Cardiac muscle cell (in vitro differentiated cells and primary cell): Measurements from ENCODE around the gene HDLBP. TPM values are rescaled to one million over a fixed set of nuclear protein-coding genes. Genes with fewer than 3 reads are reported as not detected.

Source experiments
- DNase-seq, 2 donors: peaks; one replicate each; pipeline versions ENCODE4 v3.0.0 to v3.0.0-alpha.2; 2010 to 2017; ENCODE audit warnings: low read depth in 1 of 2, low spot score in 1 of 2
- H3K27ac ChIP-seq: fragments of 200-600 bp; sonication (generic); 2 replicates; pipeline ENCODE4 v1.5.1; 2016
- H3K27me3 ChIP-seq: fragments of 200-600 bp; sonication (generic); 2 replicates; pipeline ENCODE4 v1.6.0; 2016; ENCODE audit warnings: control low read depth
- H3K36me3 ChIP-seq: fragments of 200-600 bp; sonication (generic); 2 replicates; pipeline ENCODE4 v1.5.1; 2016; ENCODE audit warnings: control low read depth
- H3K4me1 ChIP-seq: fragments of 200-600 bp; sonication (generic); 2 replicates; pipeline ENCODE4 v1.8.1; 2017; ENCODE audit warnings: low read depth, mild to moderate bottlenecking, mixed run types
- H3K4me3 ChIP-seq: fragments of 200-600 bp; sonication (generic); 2 replicates; pipeline ENCODE4 v1.5.1; 2016; ENCODE audit warnings: mild to moderate bottlenecking
- H3K9me3 ChIP-seq: fragments of 200-600 bp; sonication (generic); 2 replicates; pipeline ENCODE4 v1.5.1; 2017; ENCODE audit warnings: low read depth, mild to moderate bottlenecking, control low read depth
- CTCF ChIP-seq: IDR thresholded peaks from 2 replicates; pipeline ENCODE4 v1.5.1; 2012; ENCODE audit warnings: low read depth, mild to moderate bottlenecking, low read length
- polyA plus RNA-seq: library from polyadenylated mRNA; unstranded; fragments of >200 nt; fragmentation: Nextera tagmentation; extraction: Ambion mirVana; gene quantifications from 2 replicates; pipeline ENCODE4 v1.2.1, GENCODE V29; 2016
- total RNA-seq: library from RNA; depleted of rRNA; stranded (reverse); fragments of >200 nt; gene quantifications from 2 replicates; pipeline ENCODE4 v1.2.3, GENCODE V29; 2016

Gene HDLBP
- total and polyA plus RNA-seq, 2 experiments from 2014 or later, result 261 to 313 TPM

DNA sequence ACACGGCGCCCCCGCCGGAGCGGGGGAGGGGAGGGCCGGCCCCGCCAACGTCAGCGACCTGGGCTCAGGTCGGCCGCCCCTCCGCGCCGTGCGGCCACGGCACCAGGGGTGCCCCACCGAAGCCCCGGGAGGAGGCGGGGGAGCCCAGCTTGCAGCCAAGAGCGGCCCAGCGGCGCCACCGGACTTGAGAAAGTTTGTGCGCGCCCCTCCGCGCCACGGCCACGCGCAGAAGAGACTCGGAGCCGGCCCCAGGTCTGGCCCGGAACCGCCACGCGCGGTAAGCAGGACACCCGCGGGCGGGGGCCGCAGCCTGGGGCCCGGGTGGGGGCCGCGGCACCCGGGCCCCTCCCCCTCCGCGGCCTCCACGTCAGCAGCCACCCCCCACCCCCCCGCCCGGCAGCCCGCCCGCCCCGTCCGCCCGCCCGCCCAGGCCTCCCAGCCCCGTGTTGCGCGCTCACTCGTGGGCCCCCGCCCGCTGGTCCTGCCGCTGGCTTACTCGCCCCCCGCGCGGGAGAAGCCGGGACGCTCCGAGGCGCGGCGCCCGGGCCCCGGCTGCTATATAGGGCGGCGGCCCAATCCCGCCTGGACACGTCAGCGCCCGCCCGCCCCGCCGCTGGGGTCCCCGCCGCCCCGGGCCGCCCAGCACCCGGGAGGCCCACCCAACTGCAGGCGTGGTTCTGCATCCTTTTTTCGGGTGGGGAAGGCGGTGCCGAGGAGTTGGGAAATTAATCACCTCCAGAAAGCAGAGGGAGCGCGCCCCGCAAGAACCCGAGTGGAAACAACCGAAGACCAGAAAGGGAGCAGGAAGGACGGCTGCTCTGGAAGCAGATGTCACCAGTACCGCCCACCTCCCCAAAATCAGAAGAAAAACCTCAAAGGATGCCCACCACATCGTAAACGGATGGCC, 42.9 kb downstream of the HDLBP start:
- Histone ChIP-seq H3K4me1 (peaks cover 15% of the 10 kb centered on the region), H3K27me3 (no peaks in the 10 kb centered on the region), H3K4me3 (peak overlapping the region; percentile 99), H3K9me3 (no peaks in the 10 kb centered on the region), H3K27ac (peak overlapping the region; percentile 89), H3K36me3 (no peaks in the 10 kb centered on the region)
- peak; percentile 76 to 82 for DNase-seq
- no peak for TF ChIP-seq CTCF

DNA sequence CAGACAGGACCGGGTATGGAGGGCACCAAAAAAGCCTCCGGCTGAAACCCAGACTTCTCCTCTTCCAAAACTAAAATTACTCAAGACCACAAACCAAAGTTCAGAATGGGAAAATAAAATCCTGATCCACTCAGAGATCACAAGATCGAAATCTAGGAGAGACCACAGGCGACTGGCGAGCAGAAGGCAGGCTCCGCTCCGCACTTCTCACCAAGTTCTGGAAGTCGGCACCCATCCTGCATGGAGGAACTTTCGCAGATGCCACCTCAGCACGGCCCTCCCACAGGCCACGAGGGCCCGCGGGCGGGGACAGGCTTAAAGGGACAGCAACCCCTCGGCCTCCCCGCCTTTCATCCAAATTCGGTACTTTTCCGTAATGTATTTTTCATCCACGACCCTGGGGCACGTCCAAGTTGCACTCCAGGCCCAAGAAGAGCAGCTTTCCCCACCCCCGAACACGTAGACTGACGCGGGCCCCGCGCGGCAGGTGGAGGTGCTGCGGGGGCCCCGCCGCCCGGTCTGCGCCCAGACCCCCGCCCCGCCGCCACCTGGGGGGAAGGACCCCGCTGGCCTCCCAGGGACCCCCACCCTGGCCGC, 43.7 kb downstream of the HDLBP start:
- peak overlapping the region; percentile 99 for H3K4me3 ChIP-seq
- peak; percentile 79 to 87 for DNase-seq
- H3K27ac ChIP-seq, result peak overlapping the region; percentile 89

GRCh38 chr2:241270531-241270930, 44.9 kb downstream of the HDLBP start:
- DNase-seq, result no peak
- H3K27me3 ChIP-seq, result no peaks in the 10 kb centered on the region
- peaks cover 15% of the 10 kb centered on the region for H3K4me1 ChIP-seq
- peaks cover 15% of the 10 kb centered on the region for H3K36me3 ChIP-seq
- no peak for TF ChIP-seq CTCF
- H3K4me3 ChIP-seq, result no peak overlapping the region
- H3K9me3 ChIP-seq, result no peaks in the 10 kb centered on the region
- no peak overlapping the region for H3K27ac ChIP-seq

More for the DNA sequence above, 43.7 kb downstream of the HDLBP start:
- no peak for TF ChIP-seq CTCF
- Histone ChIP-seq H3K36me3 (peaks cover 2% of the 10 kb centered on the region), H3K9me3 (no peaks in the 10 kb centered on the region), H3K27me3 (no peaks in the 10 kb centered on the region), H3K4me1 (peaks cover 15% of the 10 kb centered on the region)

GRCh38 chr2:241269707-241270520, 45.6 kb downstream of the HDLBP start:
- Histone ChIP-seq H3K27ac (no peak overlapping the region), H3K27me3 (no peaks in the 10 kb centered on the region), H3K4me1 (peaks cover 15% of the 10 kb centered on the region), H3K9me3 (no peaks in the 10 kb centered on the region), H3K4me3 (no peak overlapping the region), H3K36me3 (peaks cover 21% of the 10 kb centered on the region)
- no peak for TF ChIP-seq CTCF
- no peak for DNase-seq

- Histone ChIP-seq H3K4me3 (no peak overlapping the region), H3K4me1 (peaks cover 15% of the 10 kb centered on the region), H3K36me3 (peaks cover 29% of the 10 kb centered on the region), H3K9me3 (no peaks in the 10 kb centered on the region), H3K27me3 (no peaks in the 10 kb centered on the region), H3K27ac (no peak overlapping the region)
- no peak for DNase-seq
- no peak for TF ChIP-seq CTCF
Observed at GRCh38 chr2:241268716-241269445, 46.6 kb downstream of the HDLBP start.
